HG03457 (cell line): Measurements from ENCODE around the gene GAK.

Experiments used
- ATAC-seq: cut with Tn5 transposase; IDR thresholded peaks from one replicate; pipeline ENCODE4 v1.9.1; 2021; ENCODE audit warnings: moderate number of reproducible peaks; ENCODE audit not compliant: unreplicated experiment

GAK gene

GRCh38 chr4:855880-856224 is 76.3 kb downstream of the GAK start:
- ATAC-seq, result no peak

GRCh38 chr4:854356-854755 is 77.8 kb downstream of the GAK start:
- no peak for ATAC-seq

DNA sequence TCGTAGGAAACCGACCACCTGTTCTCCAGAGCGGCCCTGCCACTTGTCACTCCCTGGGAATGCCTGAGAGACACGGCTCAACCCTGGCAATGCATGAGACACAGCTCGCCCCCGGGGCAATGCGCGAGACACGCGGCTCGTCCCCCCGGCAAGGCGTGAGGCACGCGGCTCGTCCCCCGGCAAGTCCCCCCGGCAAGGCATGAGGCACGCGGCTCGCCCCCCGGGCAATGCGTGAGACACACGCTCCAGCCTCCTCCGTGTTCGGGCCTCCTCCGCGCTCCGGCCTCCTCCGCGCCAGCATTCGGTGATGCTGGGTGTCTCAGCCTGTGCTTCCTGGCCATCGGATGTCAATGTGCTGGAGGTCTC is 78.7 kb downstream of the GAK start:
- no peak for ATAC-seq

DNA sequence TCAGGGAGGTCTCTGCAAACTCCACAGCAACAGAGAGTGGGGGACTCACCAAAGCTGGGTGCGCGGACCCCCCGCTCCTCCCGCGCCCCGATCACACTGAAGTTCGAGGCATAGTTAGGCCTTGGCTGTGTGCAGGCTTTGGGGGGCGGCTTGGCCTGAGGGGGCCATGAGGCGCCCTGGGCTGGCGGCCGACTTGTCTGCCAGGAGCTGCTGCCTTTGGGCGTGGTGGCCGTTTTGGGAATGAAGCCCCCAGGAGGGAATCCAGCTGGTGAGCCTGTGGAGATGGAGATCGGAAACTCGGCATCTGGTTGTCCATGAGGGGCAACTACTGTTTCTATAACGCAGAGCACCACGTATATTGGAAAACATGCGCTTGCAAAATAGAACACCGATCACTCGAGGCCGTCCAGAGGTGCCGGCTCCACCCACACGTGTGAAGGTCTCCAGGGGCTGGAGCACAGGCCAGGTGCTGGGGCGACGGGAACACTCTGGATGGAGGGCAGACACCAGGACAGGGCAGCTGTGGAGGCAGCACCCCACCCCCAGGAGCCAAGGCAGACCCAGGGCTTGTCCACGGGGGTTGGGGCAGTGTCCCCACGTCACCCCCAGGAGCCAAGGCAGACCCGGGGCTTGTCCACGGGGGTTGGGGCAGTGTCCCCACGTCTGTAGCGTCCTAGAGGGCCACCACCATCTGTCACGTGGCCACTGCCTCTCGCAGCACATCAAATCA is 80.2 kb downstream of the GAK start:
- no peak for ATAC-seq

GRCh38 chr4:850323-850945 is 81.7 kb downstream of the GAK start:
- no peak for ATAC-seq

DNA sequence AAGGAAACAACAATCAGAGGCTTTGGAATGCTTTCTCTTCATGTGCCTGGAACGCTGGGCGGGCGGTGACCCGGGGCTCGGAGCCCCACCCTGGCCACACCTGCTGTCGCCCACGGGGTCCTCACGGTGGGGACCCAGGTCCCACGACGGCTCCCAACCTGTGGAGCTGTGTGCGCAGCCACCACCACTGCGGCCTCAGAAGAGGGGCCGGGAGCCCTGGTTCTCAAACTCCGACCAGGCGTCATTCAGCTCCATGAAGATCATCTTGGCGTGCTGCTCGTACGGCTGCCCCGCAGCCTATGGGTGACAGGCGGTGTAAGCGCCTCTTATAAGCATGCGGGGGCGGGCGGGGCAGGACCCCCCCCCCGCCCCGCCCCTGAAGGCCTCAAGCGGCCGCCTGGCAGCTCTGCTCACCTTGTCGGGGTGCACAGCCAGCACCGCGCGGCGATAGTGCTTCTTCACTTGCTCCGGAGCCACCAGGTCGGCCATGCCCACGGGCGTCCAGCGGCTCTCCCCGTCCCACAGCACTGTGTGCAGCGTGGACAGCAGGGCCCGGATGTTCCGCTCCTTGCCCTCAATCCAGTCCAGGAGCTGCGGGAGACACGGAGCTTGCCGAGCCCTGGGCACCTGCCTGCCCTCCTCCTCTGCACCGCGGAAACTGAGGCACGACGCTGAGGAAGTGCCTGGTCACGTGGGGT is 82.5 kb downstream of the GAK start:
- no peak for ATAC-seq

- ATAC-seq, result no peak
These were observed 83.2 kb downstream of the GAK start for GRCh38 chr4:848803-849477.

GRCh38 chr4:848307-848691 is 83.8 kb downstream of the GAK start:
- ATAC-seq, result no peak

DNA sequence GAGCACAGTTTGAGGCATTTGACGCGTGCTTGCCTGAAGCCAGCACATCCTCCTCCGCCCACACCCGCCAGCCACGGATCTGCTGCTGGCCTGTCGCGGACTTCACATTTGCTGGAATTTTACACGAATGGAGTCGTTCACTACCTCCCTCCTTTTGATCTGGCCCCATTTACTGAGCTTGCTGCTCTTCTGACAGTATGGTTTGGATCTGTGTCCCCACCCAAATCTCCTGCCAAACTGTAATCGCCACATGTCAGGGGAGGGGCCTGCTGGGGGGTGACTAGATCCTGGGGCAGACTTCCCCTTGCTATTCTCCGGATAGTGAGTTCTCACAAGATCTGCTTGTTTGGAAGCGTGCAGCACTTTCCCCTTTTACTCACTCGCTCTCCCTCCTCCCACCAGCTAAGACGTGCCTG is 86.3 kb downstream of the GAK start:
- ATAC-seq, result no peak

DNA sequence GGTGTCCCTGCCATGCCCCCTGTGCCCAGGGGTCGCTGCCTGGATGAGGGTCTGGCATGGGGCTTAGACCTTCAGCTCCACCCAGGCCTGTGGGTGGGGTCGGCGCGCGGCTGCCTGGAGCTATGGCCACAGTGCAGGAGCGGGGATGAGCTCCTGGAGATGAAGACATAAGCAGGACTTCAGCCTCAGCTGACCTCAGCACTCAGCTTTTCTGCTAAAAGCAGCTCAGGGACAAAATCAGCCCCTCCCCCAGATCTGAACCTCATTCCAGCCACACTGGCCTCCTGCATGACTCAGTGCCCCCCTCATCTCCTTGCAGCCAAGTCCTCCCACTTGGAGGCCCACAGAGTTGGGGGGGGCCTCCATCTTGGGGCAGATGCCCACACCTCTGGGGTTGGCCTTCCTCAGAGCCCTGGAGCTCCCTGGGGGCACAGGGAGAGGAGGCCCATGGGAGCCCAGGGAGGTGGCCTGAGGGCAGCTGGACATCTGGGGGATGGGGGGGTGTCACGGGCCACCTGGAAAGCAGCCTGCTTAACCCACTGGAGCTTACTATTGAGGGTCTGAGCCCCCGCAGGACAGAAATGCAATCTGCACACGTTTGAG is 86.8 kb downstream of the GAK start:
- no peak for ATAC-seq

- ATAC-seq, result no peak
These were observed 87.3 kb downstream of the GAK start for GRCh38 chr4:844752-845232.

GRCh38 chr4:839675-840443 is 92.3 kb downstream of the GAK start:
- ATAC-seq, result no peak

- no peak for ATAC-seq
These were observed 94.3 kb downstream of the GAK start for GRCh38 chr4:837772-838171.

- ATAC-seq, result no peak
These were observed 95.3 kb downstream of the GAK start for GRCh38 chr4:836750-837301.

GRCh38 chr4:836003-836511 is 96.1 kb downstream of the GAK start:
- ATAC-seq, result no peak

DNA sequence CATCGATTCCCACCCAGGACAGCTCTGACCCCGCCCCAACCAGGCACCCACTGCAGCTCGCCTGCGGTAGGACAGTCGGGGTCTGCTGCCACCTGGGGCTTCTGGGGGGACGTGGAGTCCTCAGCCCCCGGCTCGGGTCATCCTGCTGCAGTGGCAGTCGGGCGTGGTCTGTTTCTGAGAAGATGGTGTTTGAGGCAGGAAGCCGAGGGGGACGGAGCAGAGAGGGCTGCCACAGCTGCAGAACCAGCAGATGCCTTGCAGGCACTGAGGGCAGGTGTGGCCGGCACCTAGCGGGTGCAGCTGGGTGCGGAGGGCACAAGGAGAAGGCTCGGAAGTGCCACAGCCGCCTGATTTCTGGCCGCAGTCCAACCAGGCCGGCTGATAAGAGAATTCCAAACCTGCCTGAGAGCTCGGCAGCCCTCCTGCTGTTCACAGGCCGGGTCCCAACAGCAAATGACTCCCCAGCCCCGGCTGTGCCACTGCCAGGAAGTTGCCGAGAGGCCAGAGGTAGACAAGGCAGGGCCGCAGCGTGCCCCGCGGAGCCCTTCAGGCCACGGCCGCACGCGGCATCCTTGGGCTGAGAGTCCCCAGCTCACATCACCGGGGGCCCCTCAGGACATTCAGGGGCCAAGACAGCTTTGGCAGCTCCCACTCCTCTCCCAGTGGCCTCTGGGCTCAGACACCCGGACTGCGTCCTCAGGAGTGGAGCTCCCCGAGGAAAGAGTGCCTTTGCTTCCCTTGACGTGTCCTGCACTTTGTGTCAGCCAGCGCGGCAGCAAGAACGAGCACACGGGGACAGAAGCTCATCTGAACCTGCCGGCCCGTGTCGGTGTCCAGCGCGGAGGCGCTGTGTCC is 96.7 kb downstream of the GAK start:
- ATAC-seq, result no peak

DNA sequence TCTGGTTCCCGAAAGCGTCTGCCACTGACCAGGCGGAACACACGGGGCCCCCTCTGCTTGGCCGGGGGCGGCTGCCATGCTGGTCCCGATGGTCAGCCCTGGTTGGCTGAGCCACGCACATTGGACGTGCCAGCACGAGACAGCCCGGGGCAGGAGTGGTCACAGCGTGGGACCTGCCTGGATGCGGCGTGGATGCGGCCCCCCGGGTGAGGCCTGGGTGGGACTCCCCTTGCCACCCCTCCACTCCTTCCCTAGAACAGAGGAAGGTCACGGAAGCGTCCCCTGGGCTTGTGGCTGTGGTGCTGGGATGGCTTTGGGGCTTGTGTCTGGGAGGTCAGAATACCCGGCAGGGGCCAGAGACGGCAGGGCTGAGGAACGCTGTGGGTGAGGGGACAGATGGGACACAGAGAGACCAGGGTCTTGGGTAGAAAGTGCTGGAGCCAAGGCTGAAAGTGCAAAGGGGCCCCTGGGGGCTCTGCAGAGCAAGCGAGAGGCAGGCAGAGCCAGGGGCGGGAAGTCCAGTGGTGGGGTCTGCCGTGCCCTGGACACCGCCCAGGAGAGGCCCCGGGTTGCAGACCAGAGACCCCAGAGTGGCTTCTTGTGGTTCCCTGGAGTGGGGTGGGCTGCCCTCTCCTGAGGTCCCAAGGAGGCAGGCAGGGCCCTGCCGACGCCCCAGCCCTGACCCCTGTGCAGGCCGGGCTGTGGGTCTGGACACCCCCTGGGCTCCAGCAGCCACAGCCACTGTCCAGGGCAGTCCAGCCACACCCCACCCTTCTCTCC is 97.6 kb downstream of the GAK start:
- ATAC-seq, result no peak

GRCh38 chr4:833731-834367 is 98.3 kb downstream of the GAK start:
- ATAC-seq, result no peak
